ENCODE measurements around the gene ZNF532. TPM values are rescaled to one million over a fixed set of nuclear protein-coding genes. Genes with fewer than 3 reads are reported as not detected.
"Not testable (repeated sequence)": the region's sequence is repeated elsewhere in the genome, so short reads cannot be mapped to it uniquely, and the experiment has no call there.

ZNF532 gene
- total RNA-seq, 1 donor from 2014 or later = 84.8 TPM

DNA sequence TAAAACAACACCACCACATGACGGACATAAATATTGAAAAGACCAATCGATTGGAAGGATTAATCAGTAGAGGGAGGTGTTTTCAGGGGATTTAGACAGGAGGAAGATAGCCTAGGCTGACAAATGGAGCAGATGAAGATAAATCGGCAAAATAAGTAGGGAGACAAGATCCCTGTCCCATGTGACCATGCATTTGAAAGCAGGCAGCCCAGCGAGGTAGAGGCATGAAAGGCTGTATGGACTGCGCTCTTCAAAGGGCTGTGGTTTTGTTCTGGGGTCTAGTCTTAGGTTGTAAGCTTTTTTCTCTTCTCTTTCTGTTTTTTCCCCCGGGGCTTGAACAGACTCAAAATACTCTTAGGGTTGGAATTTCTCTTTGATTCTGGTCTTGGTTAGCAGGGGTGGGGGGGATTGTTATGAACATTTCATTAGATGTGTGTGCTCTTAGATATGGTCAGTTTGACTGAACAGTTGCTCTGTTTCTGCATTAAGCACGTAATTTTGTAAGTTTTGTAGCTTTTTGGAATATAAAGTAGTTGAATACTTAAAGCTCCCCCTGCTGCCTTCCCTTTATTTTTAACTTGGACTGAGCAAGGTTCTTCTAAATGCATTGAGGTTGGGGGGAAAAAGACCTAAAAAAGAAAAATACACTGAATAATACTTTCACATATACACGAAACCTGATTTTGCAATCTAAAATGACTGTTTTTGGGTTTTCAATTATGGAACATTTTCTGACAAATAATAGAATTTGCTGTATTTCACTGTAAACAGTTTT, 32.2 kb downstream of the ZNF532 start:
- DNase-seq (ENCODE audit: extremely low read depth, low read depth, low spot score) = no peak

DNA sequence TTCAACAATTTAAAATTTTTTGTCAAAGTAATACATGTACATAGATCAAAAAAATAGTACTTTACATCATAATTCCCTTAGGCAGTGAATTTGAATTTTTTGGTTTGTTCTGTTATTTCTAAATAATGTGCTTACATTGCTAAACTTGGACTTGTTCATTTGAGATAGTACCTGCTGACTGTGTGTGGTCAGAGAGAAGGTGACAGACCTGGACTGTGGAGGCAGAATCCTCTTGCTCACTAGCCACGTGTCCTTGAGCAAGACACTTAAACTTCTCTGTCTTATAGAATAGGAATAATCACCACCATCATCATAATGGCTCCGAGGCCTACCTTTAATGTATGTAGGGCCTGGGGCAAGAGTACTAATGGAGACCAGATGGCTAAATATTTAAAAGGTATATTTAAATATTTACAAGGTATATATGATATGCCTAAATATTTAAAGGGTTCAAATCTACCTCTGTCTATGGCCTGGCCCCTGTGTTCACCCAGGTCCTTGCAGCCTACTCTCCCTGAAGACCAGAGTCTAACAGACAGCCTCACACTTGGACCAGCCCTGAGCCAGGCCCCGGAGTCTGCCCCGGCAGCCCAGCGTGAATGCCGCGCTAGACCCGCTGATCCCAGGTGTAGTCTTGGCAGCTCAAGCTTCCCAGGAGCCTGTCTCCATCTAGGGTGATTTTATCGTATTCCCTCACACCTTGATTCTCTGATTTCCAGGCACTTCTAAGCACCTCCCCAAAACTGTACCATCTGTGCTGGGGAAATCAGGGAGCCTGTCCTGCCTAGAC, 33.5 kb downstream of the ZNF532 start:
- no peak for DNase-seq (ENCODE audit: extremely low read depth, low read depth, low spot score)

DNA sequence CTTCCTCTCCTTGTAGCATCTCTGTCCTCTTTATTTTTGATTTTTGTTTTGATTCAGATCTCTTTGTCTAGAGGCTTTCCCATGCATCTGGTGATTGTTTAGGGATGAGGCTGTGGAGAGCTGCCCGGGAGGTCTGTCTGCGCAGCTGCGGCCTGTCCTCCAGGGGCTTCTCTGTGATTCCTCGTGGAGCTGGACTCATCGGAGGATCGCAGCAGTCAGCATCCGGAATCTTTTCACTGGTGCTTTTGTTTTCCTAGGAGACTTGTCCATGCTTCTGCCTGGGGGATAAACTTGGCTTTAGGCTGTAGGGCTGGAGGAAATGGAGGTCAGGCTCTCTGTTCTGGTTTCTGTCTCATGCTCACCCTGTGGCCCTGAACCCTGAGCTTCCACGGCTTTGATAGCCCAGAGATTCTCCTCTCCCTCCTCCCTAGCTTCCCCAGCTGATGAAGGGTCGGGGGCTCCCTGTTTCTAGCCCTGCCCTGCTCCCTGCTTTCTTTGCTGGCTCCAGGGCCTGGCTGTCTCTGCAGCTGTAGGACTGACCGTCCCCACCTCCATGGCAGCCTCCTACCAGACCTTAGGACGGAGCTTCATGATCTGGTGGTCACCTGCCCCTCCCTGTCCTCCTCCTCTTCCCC, 35.5 kb downstream of the ZNF532 start:
- no peak for DNase-seq (ENCODE audit: extremely low read depth, low read depth, low spot score)

DNA sequence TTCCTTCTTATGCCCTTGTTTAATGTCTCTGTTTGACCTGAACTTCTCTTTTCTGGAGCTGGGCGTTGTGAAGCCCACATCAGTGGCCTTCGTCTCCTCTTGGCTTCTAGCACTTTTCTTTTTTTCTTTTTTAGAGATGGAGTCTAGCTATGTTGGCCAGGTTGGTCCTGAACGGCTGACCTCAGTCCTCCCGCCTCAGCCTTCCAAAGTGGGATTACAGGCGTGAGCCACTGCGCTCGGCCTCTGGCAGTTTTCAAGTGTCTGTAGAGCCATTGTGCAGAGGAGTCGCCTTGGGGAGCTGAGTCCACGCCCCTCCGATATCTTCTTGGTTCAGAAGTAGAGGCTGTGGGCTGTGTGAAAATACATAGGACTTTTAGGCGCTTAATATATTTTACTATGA, 36.5 kb downstream of the ZNF532 start:
- DNase-seq (ENCODE audit: extremely low read depth, low read depth, low spot score) = no peak

DNA sequence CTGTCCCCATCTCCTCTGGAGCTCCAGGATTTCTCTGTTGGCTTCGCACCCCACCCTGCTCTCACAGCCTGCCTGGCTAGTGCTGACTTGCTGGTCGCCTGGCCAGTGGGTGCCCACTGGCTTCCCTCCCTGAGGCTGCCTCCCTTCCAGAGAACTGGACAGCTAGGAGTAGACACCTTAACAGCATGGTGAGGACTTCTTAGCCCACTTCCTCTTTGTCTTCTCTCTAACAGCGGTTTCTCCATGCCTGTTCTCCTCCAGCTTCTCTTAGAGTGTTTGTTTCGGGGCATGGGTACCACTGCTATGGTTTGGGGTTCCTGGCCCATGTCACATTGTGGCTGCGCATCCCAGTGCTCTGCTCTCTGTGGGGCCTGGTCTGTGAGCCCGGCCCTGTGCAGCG, 37.1 kb downstream of the ZNF532 start:
- DNase-seq (ENCODE audit: extremely low read depth, low read depth, low spot score) = no peak

DNA sequence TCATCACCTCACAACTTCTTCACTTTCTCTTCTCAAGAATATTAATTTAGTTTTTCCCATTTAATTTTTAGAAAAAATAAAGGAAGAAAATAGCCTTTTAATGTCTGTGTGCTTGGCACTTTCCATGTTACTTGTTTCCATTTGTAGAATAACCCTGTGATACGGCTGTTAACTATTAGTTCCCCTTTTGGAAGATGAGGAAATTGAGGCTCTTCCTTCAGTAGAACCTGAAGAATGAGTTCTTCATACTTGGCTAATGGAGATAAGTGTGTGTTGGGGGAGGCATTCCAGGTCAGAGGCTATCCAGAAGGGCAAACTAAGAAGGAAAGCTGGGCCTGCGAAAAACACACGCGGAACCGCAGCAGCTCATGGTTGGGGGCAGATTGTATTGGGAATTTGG, 38.3 kb downstream of the ZNF532 start:
- no peak for DNase-seq (ENCODE audit: extremely low read depth, low read depth, low spot score)

DNA sequence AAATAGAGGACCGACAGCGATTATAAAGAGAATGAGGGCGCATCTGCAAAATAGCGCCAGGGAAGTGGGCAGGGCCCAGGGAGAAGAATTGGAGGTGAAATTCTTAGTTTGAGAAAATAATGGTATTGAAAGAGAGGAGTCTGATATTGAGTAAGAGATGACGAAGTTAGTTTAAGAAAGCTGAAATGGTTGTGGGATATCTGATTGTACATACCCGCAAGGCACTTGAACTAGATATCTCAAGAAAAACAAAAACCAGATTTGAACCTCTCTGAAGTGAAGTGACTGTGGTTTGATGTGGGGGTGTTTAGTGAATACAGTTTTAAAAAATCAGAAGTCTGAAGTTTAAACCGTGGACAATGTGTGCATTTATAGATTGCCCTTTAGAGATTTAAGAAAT, 38.9 kb downstream of the ZNF532 start:
- no peak for DNase-seq (ENCODE audit: extremely low read depth, low read depth, low spot score)

DNA sequence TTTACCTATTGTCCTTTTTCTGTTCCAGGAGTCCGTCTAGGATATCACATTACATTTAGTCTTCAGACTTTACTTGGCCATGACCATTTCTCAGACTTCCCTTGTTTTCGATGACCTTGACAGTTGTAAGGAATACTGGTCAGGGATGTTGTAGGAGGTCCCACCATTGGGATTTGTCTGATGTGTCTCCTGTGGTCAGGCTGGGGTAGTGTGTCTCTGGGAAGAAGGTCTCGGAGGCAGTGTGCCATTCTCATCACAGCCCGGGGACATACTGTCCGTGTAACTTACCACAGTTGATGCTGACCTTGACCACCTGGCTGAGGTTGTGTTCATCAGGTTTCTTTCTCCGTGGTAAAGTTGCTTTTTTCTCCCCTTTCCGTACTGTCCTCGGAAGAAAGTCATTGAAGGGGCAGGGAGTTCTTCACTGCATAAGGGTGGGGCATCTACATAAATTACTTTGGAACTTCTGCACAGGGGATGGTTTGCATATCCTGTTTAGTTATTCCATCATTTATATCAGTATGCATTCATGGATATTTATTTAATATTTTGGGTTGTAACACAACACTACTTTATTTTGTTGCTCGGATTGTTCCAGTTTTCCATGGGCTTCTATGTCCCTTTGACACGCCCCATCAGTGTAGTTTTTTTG, 41.2 kb downstream of the ZNF532 start:
- DNase-seq (ENCODE audit: extremely low read depth, low read depth, low spot score) = no peak

DNA sequence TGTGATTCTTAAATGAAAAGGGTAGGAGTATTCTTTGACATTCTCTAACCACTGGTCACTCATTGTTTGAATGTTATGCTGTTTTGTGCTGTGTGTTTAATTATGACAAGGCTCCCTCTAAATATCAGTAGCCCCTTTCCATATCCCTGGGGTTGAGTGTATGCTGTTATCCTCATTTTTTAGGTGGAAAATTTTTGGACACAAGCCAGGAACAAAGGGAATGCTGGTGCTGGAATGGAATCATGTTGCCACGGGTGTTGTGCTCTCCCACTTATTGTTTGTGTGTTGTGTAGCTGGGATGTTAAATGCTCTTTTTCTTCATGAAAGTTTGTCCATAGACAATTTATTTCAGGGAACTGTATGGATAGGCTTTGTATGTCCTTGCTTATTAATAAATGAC, 43.3 kb downstream of the ZNF532 start:
- DNase-seq (ENCODE audit: extremely low read depth, low read depth, low spot score) = no peak

DNA sequence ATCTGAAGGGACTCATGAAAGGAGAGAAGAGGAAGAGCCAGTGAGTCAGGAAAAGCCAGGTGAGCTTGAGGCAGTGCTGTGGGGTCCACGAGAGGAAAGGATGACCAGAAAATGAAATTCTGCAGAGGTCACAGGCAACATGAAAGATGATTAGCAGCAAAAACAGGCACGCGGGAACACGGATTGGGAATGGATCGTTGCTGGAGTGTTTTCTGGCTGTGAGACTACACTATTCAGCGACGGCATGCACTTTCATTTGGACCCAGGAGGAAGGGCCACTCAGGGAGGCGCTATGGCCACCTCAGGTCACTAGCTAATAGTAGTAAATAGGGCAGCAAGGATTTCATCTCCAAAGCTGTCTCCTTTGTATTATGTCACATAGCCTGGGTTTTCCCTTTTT, 44.8 kb downstream of the ZNF532 start:
- DNase-seq (ENCODE audit: extremely low read depth, low read depth, low spot score) = no peak

DNA sequence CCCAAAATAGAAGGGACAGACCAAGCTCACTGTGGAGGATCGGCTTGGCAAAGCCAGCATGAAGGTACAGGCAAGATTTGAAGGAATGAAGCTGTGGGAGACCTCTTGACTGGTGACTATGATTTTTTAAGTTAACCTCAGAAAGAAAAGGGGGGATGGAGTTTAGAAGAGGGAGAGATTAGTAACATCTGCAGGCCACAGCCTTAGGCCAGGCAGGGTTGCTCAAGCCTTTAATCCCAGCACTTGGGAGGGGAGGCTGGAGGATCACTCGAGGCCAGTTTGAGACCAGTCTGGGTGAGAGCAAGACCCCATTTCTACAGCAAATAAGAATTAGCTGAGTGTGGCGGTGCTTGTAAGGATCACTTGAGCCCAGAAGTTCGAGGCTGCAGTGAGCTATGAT, 46.6 kb downstream of the ZNF532 start:
- no peak for DNase-seq (ENCODE audit: extremely low read depth, low read depth, low spot score)

DNA sequence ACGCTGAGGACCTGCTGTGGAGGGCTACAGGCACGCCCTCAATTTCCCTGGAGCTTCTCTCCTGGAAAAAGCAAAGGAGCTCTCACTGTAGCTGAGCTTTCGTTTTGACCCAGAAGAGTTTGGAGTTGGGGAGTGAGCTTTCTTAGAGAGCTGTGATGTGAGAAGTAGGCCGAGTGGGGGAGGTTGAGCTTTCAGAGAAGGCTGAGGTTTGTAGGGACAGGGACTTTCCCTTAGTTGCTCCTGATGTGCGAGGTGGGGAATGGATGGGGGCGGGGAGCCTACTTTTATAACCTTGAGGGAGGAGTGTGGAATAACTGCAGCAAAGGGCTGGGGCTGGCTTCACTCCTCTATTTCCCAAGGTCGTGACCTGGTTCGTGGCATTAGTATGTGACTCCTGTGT, 47.1 kb downstream of the ZNF532 start:
- DNase-seq (ENCODE audit: extremely low read depth, low read depth, low spot score) = no peak

DNA sequence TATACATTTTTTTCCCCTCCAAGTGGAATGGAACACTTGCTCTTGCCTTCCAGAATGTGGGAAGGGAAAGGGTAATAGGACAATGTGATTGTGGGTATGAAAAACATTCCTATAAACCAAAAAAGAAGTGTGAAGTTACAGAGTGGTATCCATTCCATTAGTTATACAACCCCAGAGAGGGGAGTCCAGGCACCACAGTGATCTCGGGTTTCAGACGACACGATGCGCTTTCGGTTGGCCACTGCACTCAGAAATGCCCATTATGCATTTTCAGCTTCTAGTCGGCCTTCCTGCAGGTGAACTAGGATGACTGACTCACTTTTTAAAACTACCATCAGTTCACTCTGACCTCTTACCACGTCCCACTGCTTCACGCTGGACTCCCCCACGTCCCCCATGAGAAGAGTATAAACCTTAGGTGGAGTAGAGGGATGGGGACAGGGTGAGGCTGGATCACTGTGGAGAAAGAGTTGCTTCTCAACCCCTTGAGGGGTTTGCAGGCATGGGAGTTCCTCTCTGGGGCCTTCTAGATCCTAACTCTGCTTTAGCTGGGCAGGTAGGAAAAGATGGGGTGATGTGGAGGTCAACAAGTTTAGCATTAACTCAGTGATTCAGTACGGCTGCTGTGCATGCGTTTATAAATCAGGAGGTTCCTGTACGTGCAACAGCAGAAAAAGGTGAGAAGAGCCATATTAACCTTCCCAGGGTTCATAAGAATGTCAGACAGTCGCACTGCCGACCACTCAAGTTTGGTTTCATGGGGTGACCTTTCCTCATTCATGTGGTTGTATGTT, 50.5 kb downstream of the ZNF532 start:
- DNase-seq (ENCODE audit: extremely low read depth, low read depth, low spot score) = no peak

DNA sequence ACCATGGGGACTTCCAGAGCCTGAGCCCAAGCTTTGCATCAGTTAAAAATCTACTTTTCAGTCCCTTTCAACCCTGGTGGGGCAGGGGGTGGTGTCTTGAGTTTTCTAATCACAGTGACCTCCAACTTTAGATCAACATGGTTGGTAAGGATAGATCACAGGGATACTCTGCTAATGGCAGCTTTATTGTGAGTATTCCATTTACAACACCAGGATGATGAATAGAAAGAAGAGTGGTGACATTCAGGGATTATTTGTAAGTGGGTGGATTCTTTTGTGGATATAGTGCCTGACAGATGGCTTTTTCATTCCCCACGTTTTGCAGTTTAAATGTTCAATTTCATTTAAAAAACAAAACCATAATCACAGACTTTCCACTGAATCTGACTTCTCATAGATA, 51.3 kb downstream of the ZNF532 start:
- no peak for DNase-seq (ENCODE audit: extremely low read depth, low read depth, low spot score)

DNA sequence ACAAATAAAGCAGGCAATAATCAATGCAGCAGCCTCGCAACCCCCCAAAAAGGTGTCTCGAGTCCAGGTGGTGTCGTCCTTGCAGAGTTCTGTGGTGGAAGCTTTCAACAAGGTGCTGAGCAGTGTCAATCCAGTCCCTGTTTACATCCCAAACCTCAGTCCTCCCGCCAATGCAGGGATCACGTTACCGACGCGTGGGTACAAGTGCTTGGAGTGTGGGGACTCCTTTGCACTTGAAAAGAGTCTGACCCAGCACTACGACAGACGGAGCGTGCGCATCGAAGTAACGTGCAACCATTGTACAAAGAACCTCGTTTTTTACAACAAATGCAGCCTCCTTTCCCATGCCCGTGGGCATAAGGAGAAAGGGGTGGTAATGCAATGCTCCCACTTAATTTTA, 55.3 kb downstream of the ZNF532 start:
- not testable (repeated sequence) for DNase-seq (ENCODE audit: extremely low read depth, low read depth, low spot score)

DNA sequence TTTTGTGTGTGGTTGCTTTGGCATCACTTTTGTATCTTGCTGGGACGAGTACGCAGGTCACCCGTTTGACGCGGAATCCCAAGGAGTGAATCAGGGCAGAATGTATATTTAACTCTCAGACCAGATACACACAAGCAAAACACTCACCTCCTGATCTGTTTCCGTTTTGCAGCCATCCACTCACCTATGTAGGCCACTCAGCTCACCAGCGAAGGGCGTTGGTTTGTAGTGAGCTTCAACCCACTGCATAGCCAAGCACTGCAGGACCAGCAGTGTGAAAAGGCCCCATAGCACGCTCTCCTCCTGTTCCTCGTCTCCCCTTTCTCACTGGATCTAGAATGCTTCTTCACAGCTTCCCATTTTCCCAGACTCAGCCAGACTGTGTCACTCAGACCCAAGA, 58.3 kb downstream of the ZNF532 start:
- no peak for DNase-seq (ENCODE audit: extremely low read depth, low read depth, low spot score)

DNA sequence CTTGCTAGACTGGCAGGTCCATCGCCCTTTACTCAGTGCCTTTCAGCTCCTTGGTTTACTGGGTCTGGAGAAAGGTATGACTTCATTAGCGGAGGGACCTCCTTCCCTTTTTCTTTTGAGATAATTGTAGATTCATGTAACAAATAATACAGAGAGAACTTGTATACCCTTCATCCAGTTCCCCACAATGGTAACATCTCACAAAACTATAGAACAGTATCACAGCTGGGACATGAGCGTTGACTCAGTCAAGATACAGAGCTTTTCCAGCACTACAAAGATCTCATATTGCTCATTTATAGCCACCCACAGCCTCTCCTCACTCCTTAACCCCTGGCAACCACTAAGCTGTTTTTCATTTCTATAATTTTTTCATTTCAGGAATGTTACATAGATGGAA, 59.8 kb downstream of the ZNF532 start:
- DNase-seq (ENCODE audit: extremely low read depth, low read depth, low spot score) = no peak

DNA sequence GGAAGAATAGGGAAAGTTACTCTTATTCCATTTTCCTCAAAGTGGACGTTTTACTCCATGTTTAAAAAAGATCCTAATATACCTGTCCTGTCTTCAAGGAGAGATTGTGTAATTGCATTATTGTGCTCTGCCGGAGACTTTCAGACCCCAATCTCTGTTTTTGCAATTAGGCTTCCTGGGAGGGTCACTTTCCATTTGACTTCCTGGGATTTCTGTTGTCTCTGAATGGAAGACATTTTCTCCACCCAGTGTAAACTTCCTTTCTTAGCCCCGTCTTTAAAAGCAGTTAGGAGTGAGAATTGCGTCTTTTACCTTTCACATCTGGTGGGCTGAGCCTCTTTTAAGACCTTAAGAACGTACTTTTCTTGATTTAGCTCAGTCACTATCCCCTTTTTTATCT, 63.0 kb downstream of the ZNF532 start:
- no peak for DNase-seq (ENCODE audit: extremely low read depth, low read depth, low spot score)

DNA sequence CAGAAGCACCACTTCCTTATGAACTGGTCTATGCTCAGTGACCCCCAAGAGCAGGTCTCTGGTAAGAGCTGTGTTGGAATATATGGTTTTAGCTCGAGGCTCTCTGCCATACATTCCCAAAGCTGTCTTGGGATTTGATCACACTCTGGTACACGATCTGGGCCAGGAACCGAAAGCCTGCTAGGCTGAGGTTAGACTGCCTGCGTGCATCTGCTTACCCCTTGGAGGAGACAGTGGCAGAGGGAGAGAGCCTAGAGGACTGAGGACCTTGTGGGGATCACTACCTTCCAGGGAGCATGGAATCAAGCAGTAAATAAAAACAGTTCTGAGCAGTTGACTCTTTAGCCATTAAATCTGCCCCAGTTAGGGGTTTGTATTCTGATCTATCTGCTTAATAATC, 63.7 kb downstream of the ZNF532 start:
- no peak for DNase-seq (ENCODE audit: extremely low read depth, low read depth, low spot score)

DNA sequence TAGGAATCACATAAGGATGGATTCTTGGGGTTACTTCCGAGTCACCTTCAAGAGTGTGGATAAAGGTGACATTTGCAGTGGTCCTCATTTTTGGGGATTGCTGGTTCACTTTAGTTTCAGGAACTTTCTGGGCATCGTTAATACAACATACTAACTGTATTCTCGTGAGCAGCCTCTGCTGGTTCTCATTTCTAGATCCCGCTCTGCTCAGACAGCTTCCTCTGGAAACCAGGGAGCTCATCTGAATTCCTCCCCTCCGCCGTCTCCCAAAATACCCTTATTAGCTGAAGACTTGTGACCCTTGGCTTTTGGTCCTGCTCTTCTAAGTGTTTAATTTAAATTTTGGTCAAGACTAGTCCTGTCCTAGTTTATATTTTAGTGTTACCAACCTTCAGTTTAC, 64.5 kb downstream of the ZNF532 start:
- no peak for DNase-seq (ENCODE audit: extremely low read depth, low read depth, low spot score)

DNA sequence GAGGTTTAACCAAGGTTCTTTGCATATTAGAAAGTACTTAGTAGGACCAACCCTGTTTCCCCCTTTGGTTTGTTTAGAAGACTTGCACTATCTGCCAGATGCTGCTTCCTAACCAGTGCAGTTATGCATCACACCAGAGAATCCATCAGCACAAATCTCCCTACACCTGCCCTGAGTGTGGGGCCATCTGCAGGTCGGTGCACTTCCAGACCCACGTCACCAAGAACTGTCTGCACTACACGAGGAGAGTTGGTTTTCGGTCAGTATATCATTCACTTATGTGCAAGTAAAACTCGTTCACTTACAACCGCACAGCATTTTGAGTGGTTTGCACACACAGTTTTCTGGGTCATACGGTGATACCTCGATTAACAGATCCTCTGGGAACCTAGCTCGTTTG, 69.7 kb downstream of the ZNF532 start:
- DNase-seq (ENCODE audit: extremely low read depth, low read depth, low spot score) = no peak

Data from glomerular endothelial cell (primary cell).